Measurements from ENCODE around the gene PTPRG. TPM values are rescaled to one million over a fixed set of nuclear protein-coding genes. Genes with fewer than 3 reads are reported as not detected.

PTPRG gene
- polyA plus RNA-seq, 3 donors: not detected

DNA sequence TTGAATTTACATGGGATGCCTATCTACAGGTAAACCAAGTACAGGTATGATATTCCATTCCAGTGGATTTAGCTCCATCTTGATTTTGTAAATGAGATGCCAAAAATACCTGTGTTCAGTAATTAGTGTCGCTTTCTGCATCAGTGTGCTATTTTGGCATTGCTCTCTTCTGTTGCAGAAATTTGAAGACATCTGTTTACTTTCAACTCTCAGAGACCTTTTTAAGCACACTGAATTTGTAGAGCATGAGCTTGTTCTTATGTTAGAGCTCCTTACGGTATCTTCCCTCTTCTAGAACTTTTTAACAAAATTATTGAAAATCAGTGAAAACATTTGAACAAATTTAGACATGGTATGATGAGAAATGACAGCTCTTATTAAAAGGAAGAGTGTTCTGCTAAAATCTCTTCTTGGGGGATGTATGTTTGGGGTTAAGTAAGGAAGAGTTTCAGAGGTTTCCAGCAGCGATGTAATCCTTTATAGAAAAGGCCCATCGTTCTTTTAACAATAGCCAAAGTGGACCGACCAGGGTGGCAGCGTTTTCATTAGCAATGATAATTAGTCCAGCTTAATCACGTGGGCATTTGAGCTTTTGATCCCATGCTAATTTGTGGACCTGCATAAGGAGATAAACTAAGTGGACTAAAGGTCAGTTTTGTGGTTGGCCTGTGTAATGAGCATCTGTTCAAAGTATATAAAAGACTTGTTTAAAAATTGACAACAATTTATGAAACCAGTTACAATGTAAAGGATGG lies 385.4 kb downstream of the PTPRG start:
- 92% methylated on average over 5 of the region's 7 CpGs for WGBS (ENCODE audit: insufficient coverage)
- Histone ChIP-seq H3K9ac (ENCODE audit: insufficient read depth, low read length, poor library complexity, severe bottlenecking) (no peak overlapping the region), H3K27me3 (ENCODE audit: control insufficient read depth in 2 of 2, insufficient read depth in 2 of 2, low read length in 2 of 2) (no peaks in the 10 kb centered on the region), H3K36me3 (replicated peaks in 1 of 2; ENCODE audit: control insufficient read depth in 1 of 2, insufficient read depth in 2 of 2, low read length in 2 of 2) (no peaks in the 10 kb centered on the region), H4K20me1 (ENCODE audit: insufficient read depth, low read length) (no peaks in the 10 kb centered on the region), H2AFZ (ENCODE audit: insufficient read depth, low read depth, low read length, poor library complexity, severe bottlenecking) (no peak overlapping the region), H3K27ac (ENCODE audit: low read depth in 1 of 2, low read length in 2 of 2) (no peak overlapping the region), H3K4me3 (replicated peaks in 1 of 3; ENCODE audit: low read depth in 2 of 3, low read length in 3 of 3) (no peak overlapping the region), H3K9me3 (replicated peaks in 1 of 2; ENCODE audit: control insufficient read depth in 1 of 2, insufficient read depth in 1 of 2, low read length in 2 of 2) (peaks cover 0 to 2% of the 10 kb centered on the region in 2 donors), H3K79me2 (ENCODE audit: insufficient read depth, low read length) (no peaks in the 10 kb centered on the region), H3K4me2 (replicated peaks; ENCODE audit: extremely low read depth, low read length, poor library complexity, severe bottlenecking) (no peak overlapping the region), H3K4me1 (ENCODE audit: control insufficient read depth in 1 of 2, insufficient read depth in 2 of 2, low read length in 2 of 2) (no peaks in the 10 kb centered on the region)
- no peaks in the 10 kb centered on the region for H3K36me3 Mint-ChIP-seq
- peaks cover 0 to 4% (median 2%) of the 10 kb centered on the region in 7 donors for H3K9me3 Mint-ChIP-seq
- no peak for DNase-seq
- H3K27ac Mint-ChIP-seq: no peak overlapping the region
- no peaks in the 10 kb centered on the region for H3K4me1 Mint-ChIP-seq
- no peak overlapping the region for H3K4me3 Mint-ChIP-seq
- peaks cover 0 to 3% (median 0%) of the 10 kb centered on the region in 3 donors for H3K27me3 Mint-ChIP-seq (ENCODE audit: low read depth in 3 of 3)
- no peak for TF ChIP-seq CTCF (IDR thresholded peaks at IDR 0.05)
- intact Hi-C loops (cut with micrococcal nuclease): no loop called here

- TF ChIP-seq CTCF (IDR thresholded peaks at IDR 0.05): no peak
These were observed 386.1 kb downstream of the PTPRG start for GRCh38 chr3:61947456-61947855.

More at GRCh38 chr3:61947456-61947855, 386.1 kb downstream of the PTPRG start:
- Histone ChIP-seq H3K4me2 (replicated peaks; ENCODE audit: extremely low read depth, low read length, poor library complexity, severe bottlenecking) (no peak overlapping the region), H3K9ac (ENCODE audit: insufficient read depth, low read length, poor library complexity, severe bottlenecking) (no peak overlapping the region), H3K9me3 (replicated peaks in 1 of 2; ENCODE audit: control insufficient read depth in 1 of 2, insufficient read depth in 1 of 2, low read length in 2 of 2) (no peaks in the 10 kb centered on the region), H3K79me2 (ENCODE audit: insufficient read depth, low read length) (no peaks in the 10 kb centered on the region), H3K4me1 (ENCODE audit: control insufficient read depth in 1 of 2, insufficient read depth in 2 of 2, low read length in 2 of 2) (no peaks in the 10 kb centered on the region), H3K27ac (ENCODE audit: low read depth in 1 of 2, low read length in 2 of 2) (no peak overlapping the region), H3K36me3 (replicated peaks in 1 of 2; ENCODE audit: control insufficient read depth in 1 of 2, insufficient read depth in 2 of 2, low read length in 2 of 2) (no peaks in the 10 kb centered on the region), H3K4me3 (replicated peaks in 1 of 3; ENCODE audit: low read depth in 2 of 3, low read length in 3 of 3) (no peak overlapping the region), H4K20me1 (ENCODE audit: insufficient read depth, low read length) (no peaks in the 10 kb centered on the region), H2AFZ (ENCODE audit: insufficient read depth, low read depth, low read length, poor library complexity, severe bottlenecking) (no peak overlapping the region), H3K27me3 (ENCODE audit: control insufficient read depth in 2 of 2, insufficient read depth in 2 of 2, low read length in 2 of 2) (no peaks in the 10 kb centered on the region)
- Mint-ChIP-seq H3K4me3 (no peak overlapping the region), H3K27ac (no peak overlapping the region), H3K36me3 (no peaks in the 10 kb centered on the region), H3K9me3 (peaks cover 0 to 4% (median 0%) of the 10 kb centered on the region in 7 donors), H3K4me1 (no peaks in the 10 kb centered on the region), H3K27me3 (ENCODE audit: low read depth in 3 of 3) (peaks cover 0 to 3% (median 0%) of the 10 kb centered on the region in 3 donors)
- intact Hi-C loops (cut with micrococcal nuclease): no loop called here
- no peak for DNase-seq
- 60% methylated on average over 4 of the region's 4 CpGs for WGBS (ENCODE audit: insufficient coverage)
